ENCODE measurements around the gene SRA1.
"Not testable (repeated sequence)": the region's sequence is repeated elsewhere in the genome, so short reads cannot be mapped to it uniquely, and the experiment has no call there.

- TF ChIP-seq CTCF (conservative IDR thresholded peaks at IDR 0.05; ENCODE audit: low read depth, low read length); EZH2phosphoT487 (IDR thresholded peaks at IDR 0.05; ENCODE audit: borderline replicate concordance, low read length): not testable (repeated sequence)
These were observed 46.1 kb upstream of the SRA1 start for GRCh38 chr5:140603446-140603698.
